SK-N-SH treated with all-trans-retinoic acid at 6 μM for 48 hours (cell line): ENCODE data around the gene ANKRD44.

Source experiments
- ATAC-seq: fragments of 200-7000 bp; cut with Tn5 transposase; 3 replicates; pipeline ENCODE4 v1.9.1; 2020; ENCODE audit warnings: mild to moderate bottlenecking, moderate library complexity
- ARNTL ChIP-seq: fragments of 450-650 bp; formaldehyde crosslinking; IDR thresholded peaks from 2 replicates; pipeline ENCODE4 v1.5.0; 2020; ENCODE audit warnings: low read depth, mild to moderate bottlenecking, moderate library complexity, borderline replicate concordance
- BACH2 ChIP-seq: fragments of 250-450 bp; sonication (Bioruptor Pico); IDR thresholded peaks from 2 replicates; pipeline ENCODE4 v1.9.0; 2021; ENCODE audit warnings: mild to moderate bottlenecking, borderline replicate concordance
- CSDC2 ChIP-seq: fragments of 250-450 bp; sonication (Bioruptor Pico); IDR thresholded peaks from 2 replicates; pipeline ENCODE4 v1.5.0; 2020; ENCODE audit warnings: mild to moderate bottlenecking, moderate library complexity
- ESRRG ChIP-seq: fragments of 250-450 bp; sonication (Bioruptor Pico); IDR thresholded peaks from 2 replicates; pipeline ENCODE4 v1.6.1; 2021; ENCODE audit warnings: mild to moderate bottlenecking
- GLIS3 ChIP-seq: fragments of 250-450 bp; sonication (Bioruptor Pico); IDR thresholded peaks from 2 replicates; pipeline ENCODE4 v1.5.0; 2020; ENCODE audit warnings: mild to moderate bottlenecking, moderate library complexity
- ISL1 ChIP-seq: fragments of 250-450 bp; sonication (Bioruptor Pico); IDR thresholded peaks from 2 replicates; pipeline ENCODE4 v2.1.2; 2022; ENCODE audit warnings: mild to moderate bottlenecking, moderate library complexity
- OSR1 ChIP-seq: fragments of 250-450 bp; sonication (Bioruptor Pico); IDR thresholded peaks from 2 replicates; pipeline ENCODE4 v1.8.0; 2022; ENCODE audit warnings: moderate library complexity, mild to moderate bottlenecking, inconsistent platforms
- PPARA ChIP-seq: fragments of 250-450 bp; sonication (Bioruptor Pico); IDR thresholded peaks from 2 replicates; pipeline ENCODE4 v1.5.0; 2020; ENCODE audit warnings: mild to moderate bottlenecking, borderline replicate concordance
- RARB ChIP-seq: fragments of 250-450 bp; sonication (Bioruptor Pico); IDR thresholded peaks from 2 replicates; pipeline ENCODE4 v1.8.0; 2021; ENCODE audit warnings: mild to moderate bottlenecking, moderate library complexity
- TCF4 ChIP-seq: fragments of 250-450 bp; sonication (Bioruptor Pico); IDR thresholded peaks from 2 replicates; pipeline ENCODE4 v1.8.0; 2021; ENCODE audit warnings: mild to moderate bottlenecking, moderate library complexity, borderline replicate concordance
- TOX ChIP-seq: fragments of 250-450 bp; sonication (Bioruptor Pico); IDR thresholded peaks from 2 replicates; pipeline ENCODE4 v1.8.0; 2021; ENCODE audit warnings: mild to moderate bottlenecking, moderate library complexity, borderline replicate concordance
- ZC3H10 ChIP-seq: fragments of 250-450 bp; sonication (Bioruptor Pico); IDR thresholded peaks from 2 replicates; pipeline ENCODE4 v1.5.1; 2021; ENCODE audit warnings: mild to moderate bottlenecking, moderate library complexity
- ZFP3 ChIP-seq: fragments of 250-450 bp; sonication (Bioruptor Pico); IDR thresholded peaks from 2 replicates; pipeline ENCODE4 v1.5.0; 2020; ENCODE audit warnings: mild to moderate bottlenecking, moderate library complexity
- ZFP30 ChIP-seq: fragments of 450-650 bp; formaldehyde crosslinking; IDR thresholded peaks from 2 replicates; pipeline ENCODE4 v1.5.0; 2022; ENCODE audit warnings: mild to moderate bottlenecking, moderate library complexity
- ZNF565 ChIP-seq: fragments of 450-650 bp; formaldehyde crosslinking; conservative IDR thresholded peaks from 2 replicates; pipeline ENCODE4 v1.5.0; 2020; ENCODE audit warnings: low read depth, mild to moderate bottlenecking, moderate library complexity
- ZNF70 ChIP-seq: fragments of 450-650 bp; formaldehyde crosslinking; IDR thresholded peaks from 2 replicates; pipeline ENCODE4 v1.5.0; 2020; ENCODE audit warnings: mild to moderate bottlenecking, moderate library complexity
- TF ChIP-seq, protein P1 (sequence below): fragments of 250-450 bp; sonication (Bioruptor Pico); IDR thresholded peaks from 2 replicates; pipeline ENCODE4 v1.8.0; 2021; ENCODE audit warnings: low read depth, mild to moderate bottlenecking, moderate library complexity, borderline replicate concordance
- TF ChIP-seq, protein P2 (sequence below): fragments of 250-450 bp; sonication (Bioruptor Pico); IDR thresholded peaks from 2 replicates; pipeline ENCODE4 v1.5.0; 2020; ENCODE audit warnings: mild to moderate bottlenecking, moderate library complexity
- TF ChIP-seq, protein P3 (sequence below): fragments of 250-450 bp; sonication (Bioruptor Pico); IDR thresholded peaks from 2 replicates; pipeline ENCODE4 v1.5.1; 2021; ENCODE audit warnings: mild to moderate bottlenecking, moderate library complexity
- TF ChIP-seq, protein P4 (sequence below): fragments of 250-450 bp; sonication (Bioruptor Pico); IDR thresholded peaks from 2 replicates; pipeline ENCODE4 v1.5.1; 2020; ENCODE audit warnings: low read depth, mild to moderate bottlenecking, moderate library complexity
- TF ChIP-seq, protein P5 (sequence below): fragments of 250-450 bp; sonication (Bioruptor Pico); IDR thresholded peaks from 2 replicates; pipeline ENCODE4 v1.8.0; 2020; ENCODE audit warnings: mild to moderate bottlenecking, moderate library complexity, borderline replicate concordance

Gene ANKRD44

DNA sequence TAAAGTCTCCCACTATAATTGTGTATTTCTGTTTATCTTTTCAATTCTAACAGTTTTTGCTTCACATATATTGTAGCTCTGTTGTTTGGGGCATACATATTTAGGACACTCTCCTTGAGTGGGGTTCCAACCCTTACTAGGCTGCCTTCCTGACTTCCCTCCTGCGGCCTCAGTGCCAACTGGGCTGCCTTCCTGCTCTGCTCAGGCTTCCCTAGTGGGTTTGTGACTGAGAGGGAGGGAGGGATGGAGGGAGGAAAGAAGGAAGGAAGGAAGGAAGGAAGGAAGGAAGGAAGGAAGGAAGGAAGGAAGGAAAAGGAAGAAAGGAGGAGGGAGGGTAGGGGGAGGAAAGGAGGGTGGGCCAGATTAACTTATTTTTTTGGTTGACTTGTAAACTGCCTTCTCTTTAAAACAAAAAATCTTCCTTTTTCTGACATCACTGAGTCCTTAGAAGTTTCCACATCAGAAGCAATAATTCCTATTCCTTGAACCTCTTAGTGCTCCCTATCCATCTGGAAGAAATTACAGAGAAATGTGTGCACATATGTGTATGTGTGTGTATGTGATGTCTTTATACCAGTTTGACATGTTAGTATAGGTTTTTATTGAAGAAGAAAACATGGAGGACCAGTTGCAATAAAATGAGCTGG lies 238.7 kb downstream of the ANKRD44 start:
- no peak for ATAC-seq
- TF ChIP-seq OSR1 (CRISPR knock-in tag) (no peak), ZFP3 (no peak), ZC3H10 (CRISPR knock-in tag) (no peak), ISL1 (CRISPR knock-in tag) (no peak), BACH2 (CRISPR knock-in tag) (no peak), ESRRG (CRISPR knock-in tag) (no peak), RARB (CRISPR knock-in tag) (no peak), ZNF70 (CRISPR knock-in tag) (no peak), ARNTL (CRISPR knock-in tag) (no peak), TOX (CRISPR knock-in tag) (no peak), TCF4 (CRISPR knock-in tag) (no peak), CSDC2 (CRISPR knock-in tag) (no peak), PPARA (CRISPR knock-in tag) (no peak), GLIS3 (CRISPR knock-in tag) (no peak), ZNF565 (no peak)
- TF ChIP-seq, protein P1, sequence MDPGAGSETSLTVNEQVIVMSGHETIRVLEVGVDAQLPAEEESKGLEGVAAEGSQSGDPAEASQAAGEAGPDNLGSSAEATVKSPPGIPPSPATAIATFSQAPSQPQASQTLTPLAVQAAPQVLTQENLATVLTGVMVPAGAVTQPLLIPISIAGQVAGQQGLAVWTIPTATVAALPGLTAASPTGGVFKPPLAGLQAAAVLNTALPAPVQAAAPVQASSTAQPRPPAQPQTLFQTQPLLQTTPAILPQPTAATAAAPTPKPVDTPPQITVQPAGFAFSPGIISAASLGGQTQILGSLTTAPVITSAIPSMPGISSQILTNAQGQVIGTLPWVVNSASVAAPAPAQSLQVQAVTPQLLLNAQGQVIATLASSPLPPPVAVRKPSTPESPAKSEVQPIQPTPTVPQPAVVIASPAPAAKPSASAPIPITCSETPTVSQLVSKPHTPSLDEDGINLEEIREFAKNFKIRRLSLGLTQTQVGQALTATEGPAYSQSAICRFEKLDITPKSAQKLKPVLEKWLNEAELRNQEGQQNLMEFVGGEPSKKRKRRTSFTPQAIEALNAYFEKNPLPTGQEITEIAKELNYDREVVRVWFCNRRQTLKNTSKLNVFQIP = no peak
- TF ChIP-seq, protein P2, sequence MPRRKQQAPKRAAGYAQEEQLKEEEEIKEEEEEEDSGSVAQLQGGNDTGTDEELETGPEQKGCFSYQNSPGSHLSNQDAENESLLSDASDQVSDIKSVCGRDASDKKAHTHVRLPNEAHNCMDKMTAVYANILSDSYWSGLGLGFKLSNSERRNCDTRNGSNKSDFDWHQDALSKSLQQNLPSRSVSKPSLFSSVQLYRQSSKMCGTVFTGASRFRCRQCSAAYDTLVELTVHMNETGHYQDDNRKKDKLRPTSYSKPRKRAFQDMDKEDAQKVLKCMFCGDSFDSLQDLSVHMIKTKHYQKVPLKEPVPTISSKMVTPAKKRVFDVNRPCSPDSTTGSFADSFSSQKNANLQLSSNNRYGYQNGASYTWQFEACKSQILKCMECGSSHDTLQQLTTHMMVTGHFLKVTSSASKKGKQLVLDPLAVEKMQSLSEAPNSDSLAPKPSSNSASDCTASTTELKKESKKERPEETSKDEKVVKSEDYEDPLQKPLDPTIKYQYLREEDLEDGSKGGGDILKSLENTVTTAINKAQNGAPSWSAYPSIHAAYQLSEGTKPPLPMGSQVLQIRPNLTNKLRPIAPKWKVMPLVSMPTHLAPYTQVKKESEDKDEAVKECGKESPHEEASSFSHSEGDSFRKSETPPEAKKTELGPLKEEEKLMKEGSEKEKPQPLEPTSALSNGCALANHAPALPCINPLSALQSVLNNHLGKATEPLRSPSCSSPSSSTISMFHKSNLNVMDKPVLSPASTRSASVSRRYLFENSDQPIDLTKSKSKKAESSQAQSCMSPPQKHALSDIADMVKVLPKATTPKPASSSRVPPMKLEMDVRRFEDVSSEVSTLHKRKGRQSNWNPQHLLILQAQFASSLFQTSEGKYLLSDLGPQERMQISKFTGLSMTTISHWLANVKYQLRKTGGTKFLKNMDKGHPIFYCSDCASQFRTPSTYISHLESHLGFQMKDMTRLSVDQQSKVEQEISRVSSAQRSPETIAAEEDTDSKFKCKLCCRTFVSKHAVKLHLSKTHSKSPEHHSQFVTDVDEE (CRISPR knock-in tag) = no peak
- TF ChIP-seq, protein P3, sequence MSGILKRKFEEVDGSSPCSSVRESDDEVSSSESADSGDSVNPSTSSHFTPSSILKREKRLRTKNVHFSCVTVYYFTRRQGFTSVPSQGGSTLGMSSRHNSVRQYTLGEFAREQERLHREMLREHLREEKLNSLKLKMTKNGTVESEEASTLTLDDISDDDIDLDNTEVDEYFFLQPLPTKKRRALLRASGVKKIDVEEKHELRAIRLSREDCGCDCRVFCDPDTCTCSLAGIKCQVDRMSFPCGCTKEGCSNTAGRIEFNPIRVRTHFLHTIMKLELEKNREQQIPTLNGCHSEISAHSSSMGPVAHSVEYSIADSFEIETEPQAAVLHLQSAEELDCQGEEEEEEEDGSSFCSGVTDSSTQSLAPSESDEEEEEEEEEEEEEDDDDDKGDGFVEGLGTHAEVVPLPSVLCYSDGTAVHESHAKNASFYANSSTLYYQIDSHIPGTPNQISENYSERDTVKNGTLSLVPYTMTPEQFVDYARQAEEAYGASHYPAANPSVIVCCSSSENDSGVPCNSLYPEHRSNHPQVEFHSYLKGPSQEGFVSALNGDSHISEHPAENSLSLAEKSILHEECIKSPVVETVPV = no peak
- TF ChIP-seq, protein P4, sequence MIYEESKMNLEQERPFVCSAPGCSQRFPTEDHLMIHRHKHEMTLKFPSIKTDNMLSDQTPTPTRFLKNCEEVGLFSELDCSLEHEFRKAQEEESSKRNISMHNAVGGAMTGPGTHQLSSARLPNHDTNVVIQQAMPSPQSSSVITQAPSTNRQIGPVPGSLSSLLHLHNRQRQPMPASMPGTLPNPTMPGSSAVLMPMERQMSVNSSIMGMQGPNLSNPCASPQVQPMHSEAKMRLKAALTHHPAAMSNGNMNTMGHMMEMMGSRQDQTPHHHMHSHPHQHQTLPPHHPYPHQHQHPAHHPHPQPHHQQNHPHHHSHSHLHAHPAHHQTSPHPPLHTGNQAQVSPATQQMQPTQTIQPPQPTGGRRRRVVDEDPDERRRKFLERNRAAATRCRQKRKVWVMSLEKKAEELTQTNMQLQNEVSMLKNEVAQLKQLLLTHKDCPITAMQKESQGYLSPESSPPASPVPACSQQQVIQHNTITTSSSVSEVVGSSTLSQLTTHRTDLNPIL (CRISPR knock-in tag) = no peak

DNA sequence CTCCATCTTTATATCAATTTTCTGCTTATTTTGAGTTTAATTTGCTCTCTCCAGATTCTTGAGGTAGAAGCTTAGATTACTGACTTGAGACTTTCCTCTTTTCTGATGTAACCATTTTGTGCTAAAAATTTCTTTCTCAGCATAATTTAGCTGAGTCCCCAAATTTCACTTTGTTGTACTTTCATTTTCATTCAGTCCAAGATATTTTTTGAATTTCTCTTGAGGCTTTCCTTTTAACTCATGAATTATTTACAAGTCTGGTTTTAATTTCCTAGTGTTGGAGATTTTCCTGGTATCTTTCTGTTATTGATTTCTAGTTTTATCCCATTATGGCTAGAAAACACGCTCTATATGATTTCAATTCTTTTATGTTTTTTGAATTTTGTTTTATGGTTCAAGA lies 239.4 kb downstream of the ANKRD44 start:
- no peak for ATAC-seq
- TF ChIP-seq ZFP3 (no peak), BACH2 (CRISPR knock-in tag) (no peak)
- TF ChIP-seq, protein P5, sequence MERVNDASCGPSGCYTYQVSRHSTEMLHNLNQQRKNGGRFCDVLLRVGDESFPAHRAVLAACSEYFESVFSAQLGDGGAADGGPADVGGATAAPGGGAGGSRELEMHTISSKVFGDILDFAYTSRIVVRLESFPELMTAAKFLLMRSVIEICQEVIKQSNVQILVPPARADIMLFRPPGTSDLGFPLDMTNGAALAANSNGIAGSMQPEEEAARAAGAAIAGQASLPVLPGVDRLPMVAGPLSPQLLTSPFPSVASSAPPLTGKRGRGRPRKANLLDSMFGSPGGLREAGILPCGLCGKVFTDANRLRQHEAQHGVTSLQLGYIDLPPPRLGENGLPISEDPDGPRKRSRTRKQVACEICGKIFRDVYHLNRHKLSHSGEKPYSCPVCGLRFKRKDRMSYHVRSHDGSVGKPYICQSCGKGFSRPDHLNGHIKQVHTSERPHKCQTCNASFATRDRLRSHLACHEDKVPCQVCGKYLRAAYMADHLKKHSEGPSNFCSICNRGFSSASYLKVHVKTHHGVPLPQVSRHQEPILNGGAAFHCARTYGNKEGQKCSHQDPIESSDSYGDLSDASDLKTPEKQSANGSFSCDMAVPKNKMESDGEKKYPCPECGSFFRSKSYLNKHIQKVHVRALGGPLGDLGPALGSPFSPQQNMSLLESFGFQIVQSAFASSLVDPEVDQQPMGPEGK = no peak

DNA sequence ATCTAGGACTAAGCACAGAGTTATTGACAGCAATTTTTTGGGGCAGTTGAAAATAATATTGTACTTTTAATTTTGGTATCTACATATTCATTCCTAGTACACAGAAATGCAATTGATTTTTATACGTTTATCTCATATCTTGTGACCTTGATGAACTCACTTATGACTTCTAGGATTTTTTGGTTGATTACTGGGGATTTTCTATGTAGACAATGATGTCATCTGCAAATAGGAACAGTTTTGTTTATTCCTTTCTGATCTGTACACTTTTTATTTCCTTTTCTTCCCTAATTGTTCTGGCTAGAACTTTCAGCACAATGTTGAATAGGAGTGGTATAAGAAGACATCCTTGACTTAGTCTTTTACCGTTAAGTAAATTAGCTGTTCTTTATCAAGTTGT lies 240.6 kb downstream of the ANKRD44 start:
- ATAC-seq = no peak
- TF ChIP-seq ZC3H10 (CRISPR knock-in tag) = no peak
- no peak for TF ChIP-seq PPARA (CRISPR knock-in tag)
- TF ChIP-seq TCF4 (CRISPR knock-in tag) = no peak
- TF ChIP-seq ZFP30 (CRISPR knock-in tag) = no peak
- no peak for TF ChIP-seq GLIS3 (CRISPR knock-in tag)
- no peak for TF ChIP-seq ZFP3
- TF ChIP-seq OSR1 (CRISPR knock-in tag) = no peak
- TF ChIP-seq, protein P3 = no peak
- TF ChIP-seq, protein P2 (CRISPR knock-in tag) = no peak
- TF ChIP-seq ARNTL (CRISPR knock-in tag) = no peak
- no peak for TF ChIP-seq RARB (CRISPR knock-in tag)
- TF ChIP-seq, protein P5 = no peak
- no peak for TF ChIP-seq TOX (CRISPR knock-in tag)
- TF ChIP-seq ISL1 (CRISPR knock-in tag) = no peak
